Breast epithelium (tissue), 4 donors: ENCODE results near the gene TRAFD1. TPM values are rescaled to one million over a fixed set of nuclear protein-coding genes. Genes with fewer than 3 reads are reported as not detected.

ENCODE experiments used
- DNase-seq, 2 donors: peaks; one replicate each; pipeline ENCODE4 v3.0.0-alpha.2; 2019; ENCODE audit warnings: low spot score in 2 of 2
- H3K27ac ChIP-seq, 2 donors: fragments of 200-600 bp; sonication (generic) in 1 of 2; one replicate each; pipeline ENCODE4 v1.5.1; 2016 to 2019; ENCODE audit warnings: mild to moderate bottlenecking in 1 of 2
- H3K27me3 ChIP-seq, 2 donors: fragments of 200-600 bp; sonication (generic) in 1 of 2; one replicate each; pipeline versions ENCODE4 v1.5.1 to v1.6.0; 2017 to 2019; ENCODE audit warnings: control low read depth in 1 of 2, mild to moderate bottlenecking in 1 of 2
- H3K36me3 ChIP-seq: fragments of 200-600 bp; one replicate; pipeline ENCODE4 v1.5.1; 2019
- H3K4me1 ChIP-seq, 2 donors: fragments of 200-600 bp; sonication (generic); one replicate each; pipeline ENCODE4 v1.5.1; 2016 to 2019; ENCODE audit warnings: control low read depth in 1 of 2
- H3K4me3 ChIP-seq, 3 donors: fragments of 200-600 bp; sonication (generic); 1 replicate in 2 of 3; 2 replicates in 1 of 3; pipeline ENCODE4 v1.5.1; 2016 to 2019; ENCODE audit warnings: mild to moderate bottlenecking in 3 of 3, moderate library complexity in 2 of 3
- H3K9me3 ChIP-seq, 2 donors: fragments of 200-600 bp; sonication (generic) in 1 of 2; one replicate each; pipeline ENCODE4 v1.5.1; 2016 to 2019; ENCODE audit warnings: control low read depth in 1 of 2
- CTCF ChIP-seq, 3 donors: fragments of 450-650 bp; IDR thresholded peaks; one replicate each; pipeline ENCODE4 v1.5.1; 2016 to 2017; ENCODE audit warnings: antibody characterized with exemption in 3 of 3, mild to moderate bottlenecking in 3 of 3, moderate library complexity in 3 of 3
- POLR2A ChIP-seq: fragments of 450-650 bp; IDR thresholded peaks from one replicate; pipeline ENCODE4 v1.6.1; 2016; ENCODE audit warnings: antibody characterized with exemption, mild to moderate bottlenecking, moderate library complexity
- POLR2AphosphoS5 ChIP-seq, 3 donors: sonication (generic); formaldehyde crosslinking; IDR thresholded peaks; one replicate each; pipeline ENCODE4 v1.6.1; 2017; ENCODE audit warnings: antibody characterized with exemption in 3 of 3
- intact Hi-C: fragments of 100-400 bp; cut with DNase I; formaldehyde crosslinking; loops from one replicate; pipeline ENCODE4 v1.15.1; 2023; ENCODE audit warnings: low total_unique reads
- total RNA-seq, 3 donors: library from RNA; depleted of rRNA; stranded (reverse); fragments of >200 nt; gene quantifications; one replicate each; pipeline ENCODE4 v1.1.0, GENCODE V29; 2016

TRAFD1 gene
- total RNA-seq, 3 donors from 2014 or later, result 25.9 to 64.2 (median 54.4) TPM

- Histone ChIP-seq H3K4me3 (no peak overlapping the region), H3K36me3 (peaks cover 5% of the 10 kb centered on the region), H3K4me1 (peaks cover 0 to 9% of the 10 kb centered on the region in 2 donors), H3K9me3 (no peaks in the 10 kb centered on the region), H3K27me3 (no peaks in the 10 kb centered on the region), H3K27ac (peak overlapping the region; percentile 33 to 55)
- TF ChIP-seq POLR2AphosphoS5 (IDR thresholded peaks at IDR 0.05), result no peak
- DNase-seq, result peak in 1 of 2 donors; percentile 37
- intact Hi-C loops, result no loop called here
These were observed 59.9 kb downstream of the TRAFD1 start for GRCh38 chr12:112185093-112185923.

- peaks cover 5% of the 10 kb centered on the region for H3K36me3 ChIP-seq
- H3K4me1 ChIP-seq, result peaks cover 0 to 20% of the 10 kb centered on the region in 2 donors
- no peaks in the 10 kb centered on the region for H3K27me3 ChIP-seq
- no peak overlapping the region for H3K4me3 ChIP-seq
- intact Hi-C loops, result no loop called here
- TF ChIP-seq POLR2AphosphoS5 (IDR thresholded peaks at IDR 0.05) (no peak), POLR2A (no peak), CTCF (IDR thresholded peaks at IDR 0.05) (no peak)
- H3K9me3 ChIP-seq, result no peaks in the 10 kb centered on the region
- no peak overlapping the region for H3K27ac ChIP-seq
- no peak for DNase-seq
These were observed 62.9 kb downstream of the TRAFD1 start for GRCh38 chr12:112188130-112188830.

GRCh38 chr12:112190231-112191025 lies 65.1 kb downstream of the TRAFD1 start:
- intact Hi-C loops, result no loop called here
- Histone ChIP-seq H3K27ac (peak overlapping the region; percentile 67 to 71), H3K4me3 (no peak overlapping the region), H3K4me1 (peaks cover 0 to 15% of the 10 kb centered on the region in 2 donors), H3K27me3 (no peaks in the 10 kb centered on the region), H3K36me3 (no peaks in the 10 kb centered on the region), H3K9me3 (no peaks in the 10 kb centered on the region)
- DNase-seq, result peak in 1 of 2 donors; percentile 37
- no peak for TF ChIP-seq CTCF (IDR thresholded peaks at IDR 0.05)

GRCh38 chr12:112191201-112191600 lies 65.8 kb downstream of the TRAFD1 start:
- Histone ChIP-seq H3K36me3 (no peaks in the 10 kb centered on the region), H3K4me1 (peaks cover 0 to 11% of the 10 kb centered on the region in 2 donors), H3K27me3 (no peaks in the 10 kb centered on the region), H3K9me3 (no peaks in the 10 kb centered on the region), H3K27ac (peak overlapping the region; percentile 67 to 71), H3K4me3 (no peak overlapping the region)
- no peak for DNase-seq
- TF ChIP-seq POLR2AphosphoS5 (IDR thresholded peaks at IDR 0.05) (no peak), CTCF (IDR thresholded peaks at IDR 0.05) (no peak), POLR2A (no peak)
- intact Hi-C loops, result no loop called here

GRCh38 chr12:112191840-112192321 lies 66.5 kb downstream of the TRAFD1 start:
- Histone ChIP-seq H3K9me3 (no peaks in the 10 kb centered on the region), H3K27me3 (no peaks in the 10 kb centered on the region), H3K4me1 (peaks cover 0 to 11% of the 10 kb centered on the region in 2 donors), H3K4me3 (no peak overlapping the region), H3K36me3 (no peaks in the 10 kb centered on the region), H3K27ac (peak overlapping the region; percentile 67 to 71)
- TF ChIP-seq POLR2AphosphoS5 (IDR thresholded peaks at IDR 0.05) (no peak), POLR2A (no peak), CTCF (IDR thresholded peaks at IDR 0.05) (no peak)
- DNase-seq, result peak in 1 of 2 donors; percentile 80
- intact Hi-C loops, result no loop called here
